IMR-90 (cell line): ENCODE results near the gene PARD3. TPM values are rescaled to one million over a fixed set of nuclear protein-coding genes. Genes with fewer than 3 reads are reported as not detected.

Source experiments
- ATAC-seq: fragments of 200-7000 bp; cut with Tn5 transposase; 2 replicates; pipeline ENCODE4 v1.9.1; 2020; ENCODE audit warnings: low read depth, mild to moderate bottlenecking, moderate library complexity
- BruUV-seq: library from RNA; stranded (reverse); fragments of 400-500 nt; replicated peaks from 2 replicates; lab custom pipeline; 2021; lab: Mats Ljungman, UMichigan
- CTCF ChIA-PET: fragments of 300-600 bp; formaldehyde crosslinking; extraction: SDS; loops from one replicate; lab custom pipeline; 2021; ENCODE audit warnings: antibody characterized with exemption; lab: Yijun Ruan, JAX
- POLR2A ChIA-PET: fragments of 300-600 bp; sonication (Branson Sonifier 250); formaldehyde crosslinking; loops from one replicate; lab custom pipeline; 2022; ENCODE audit warnings: antibody characterized with exemption; ENCODE audit not compliant: unreplicated experiment; lab: Charles Lee
- DNase-seq: peaks from one replicate; pipeline ENCODE4 v3.0.0; 2013
- H2AFZ ChIP-seq: replicated peaks from 2 replicates; pipeline ENCODE3; 2013; ENCODE audit warnings: low read length, mild to moderate bottlenecking; ENCODE audit not compliant: poor library complexity
- H2AK5ac ChIP-seq: 2 replicates; pipeline ENCODE4 v1.6.1; 2013; ENCODE audit warnings: low read depth, low read length, inconsistent platforms
- H2AK9ac ChIP-seq: replicated peaks from 2 replicates; pipeline ENCODE3; 2013; ENCODE audit warnings: mild to moderate bottlenecking, low read depth, low read length, moderate library complexity; ENCODE audit not compliant: poor library complexity
- H2BK120ac ChIP-seq: 2 replicates; pipeline ENCODE4 v1.6.1; 2013; ENCODE audit warnings: low read depth, low read length, inconsistent platforms
- H2BK15ac ChIP-seq: 3 replicates; pipeline ENCODE4 v1.6.1; 2013; ENCODE audit warnings: low read depth, low read length, inconsistent platforms
- H2BK20ac ChIP-seq: 2 replicates; pipeline ENCODE4 v1.6.1; 2013; ENCODE audit warnings: low read depth, mild to moderate bottlenecking, inconsistent platforms, low read length, moderate library complexity
- H2BK5ac ChIP-seq: 2 replicates; pipeline ENCODE4 v1.6.1; 2013; ENCODE audit warnings: mild to moderate bottlenecking, low read depth, low read length, inconsistent platforms; ENCODE audit not compliant: poor library complexity, severe bottlenecking
- H3K14ac ChIP-seq: replicated peaks from 2 replicates; pipeline ENCODE4 v1.6.1; 2013; ENCODE audit warnings: low read depth, low read length, inconsistent platforms
- H3K18ac ChIP-seq: 2 replicates; pipeline ENCODE4 v1.6.1; 2013; ENCODE audit warnings: low read depth, low read length, control low read depth
- H3K23ac ChIP-seq: 2 replicates; pipeline ENCODE4 v1.6.1; 2013; ENCODE audit warnings: low read depth, low read length, inconsistent platforms
- H3K27ac ChIP-seq: 2 replicates; pipeline ENCODE4 v1.5.1; 2013; ENCODE audit warnings: mild to moderate bottlenecking, control low read depth, low read length; ENCODE audit not compliant: insufficient read depth
- H3K27me3 ChIP-seq: 2 replicates; pipeline ENCODE4 v1.6.1; 2013; ENCODE audit warnings: low read length; ENCODE audit not compliant: control insufficient read depth, insufficient read depth
- H3K36me3 ChIP-seq: 2 replicates; pipeline ENCODE4 v1.6.1; 2013; ENCODE audit warnings: low read length, mixed read lengths; ENCODE audit not compliant: control insufficient read depth, insufficient read depth
- H3K4ac ChIP-seq: 2 replicates; pipeline ENCODE4 v1.6.1; 2013; ENCODE audit warnings: low read depth, low read length, inconsistent platforms
- H3K4me1 ChIP-seq: 2 replicates; pipeline ENCODE4 v1.6.1; 2013; ENCODE audit warnings: low read length, mixed read lengths; ENCODE audit not compliant: control insufficient read depth, insufficient read depth
- H3K4me2 ChIP-seq: 2 replicates; pipeline ENCODE4 v1.6.1; 2013; ENCODE audit warnings: low read depth, mild to moderate bottlenecking, control low read depth, low read length, moderate library complexity
- H3K4me3 ChIP-seq: 2 replicates; pipeline ENCODE4 v1.5.1; 2013; ENCODE audit warnings: low read depth, mild to moderate bottlenecking, control low read depth, low read length, moderate library complexity; ENCODE audit not compliant: insufficient read depth
- H3K56ac ChIP-seq: 2 replicates; pipeline ENCODE4 v1.6.1; 2013; ENCODE audit warnings: low read length, inconsistent platforms; ENCODE audit not compliant: insufficient read depth; ENCODE audit errors: extremely low read depth
- H3K79me1 ChIP-seq, 2 experiments: 2 replicates each; pipeline ENCODE4 v1.6.1; 2013; ENCODE audit warnings: low read length in 2 of 2, inconsistent platforms in 1 of 2, low read depth in 1 of 2
- H3K9ac ChIP-seq: 2 replicates; pipeline ENCODE4 v1.6.1; 2013; ENCODE audit warnings: low read depth, low read length, control low read depth
- H3K9me1 ChIP-seq: 2 replicates; pipeline ENCODE4 v1.6.1; 2013; ENCODE audit warnings: low read length, inconsistent platforms; ENCODE audit not compliant: insufficient read depth
- H3K9me3 ChIP-seq: 2 replicates; pipeline ENCODE4 v1.6.1; 2013; ENCODE audit warnings: low read length; ENCODE audit not compliant: control insufficient read depth, insufficient read depth
- H4K20me1 ChIP-seq: 2 replicates; pipeline ENCODE4 v1.6.1; 2013; ENCODE audit warnings: low read length, inconsistent platforms; ENCODE audit not compliant: insufficient read depth
- H4K5ac ChIP-seq: 2 replicates; pipeline ENCODE4 v1.6.1; 2013; ENCODE audit warnings: mild to moderate bottlenecking, low read depth, low read length, control low read depth
- H4K8ac ChIP-seq, 2 experiments: 2 replicates each; pipeline ENCODE4 v1.6.1; 2013; ENCODE audit warnings: low read depth in 2 of 2, low read length in 2 of 2, control low read depth in 1 of 2, inconsistent platforms in 1 of 2
- H4K91ac ChIP-seq: 2 replicates; pipeline ENCODE4 v1.6.1; 2013; ENCODE audit warnings: low read depth, low read length, inconsistent platforms; ENCODE audit not compliant: insufficient read depth
- BHLHE40 ChIP-seq: fragments of 150-350 bp; IDR thresholded peaks from 2 replicates; pipeline ENCODE4 v1.6.1; 2016; ENCODE audit warnings: mild to moderate bottlenecking, low read depth, low read length
- CEBPB ChIP-seq: IDR thresholded peaks from 2 replicates; pipeline ENCODE4 v1.6.1; 2012; ENCODE audit warnings: low read depth, low read length, improper control_type of control experiment
- CHD1 ChIP-seq: IDR thresholded peaks from 2 replicates; pipeline ENCODE4 v1.6.1; 2012; ENCODE audit warnings: low read depth, low read length, improper control_type of control experiment
- CTCF ChIP-seq: conservative IDR thresholded peaks from 2 replicates; pipeline ENCODE4 v1.5.1; 2012; ENCODE audit warnings: mild to moderate bottlenecking, low read depth, low read length, improper control_type of control experiment
- FOS ChIP-seq: fragments of 150-350 bp; IDR thresholded peaks from 2 replicates; pipeline ENCODE4 v1.6.1; 2016; ENCODE audit warnings: low read depth, low read length
- MAFK ChIP-seq: IDR thresholded peaks from 2 replicates; pipeline ENCODE4 v1.6.1; 2012; ENCODE audit warnings: low read depth, low read length, improper control_type of control experiment
- MAZ ChIP-seq: IDR thresholded peaks from 2 replicates; pipeline ENCODE4 v1.6.1; 2012; ENCODE audit warnings: low read depth, mild to moderate bottlenecking, low read length, improper control_type of control experiment, moderate library complexity, borderline replicate concordance
- MXI1 ChIP-seq: IDR thresholded peaks from 2 replicates; pipeline ENCODE4 v1.6.1; 2012; ENCODE audit warnings: low read depth, mild to moderate bottlenecking, low read length, moderate library complexity, borderline replicate concordance
- NFE2L2 ChIP-seq: fragments of 150-350 bp; IDR thresholded peaks from 2 replicates; pipeline ENCODE4 v1.6.1; 2016; ENCODE audit warnings: low read depth, mild to moderate bottlenecking, low read length
- POLR2A ChIP-seq: IDR thresholded peaks from 2 replicates; pipeline ENCODE4 v1.6.1; 2012; ENCODE audit warnings: mild to moderate bottlenecking, low read depth, low read length
- RAD21 ChIP-seq: IDR thresholded peaks from 2 replicates; pipeline ENCODE4 v1.6.1; 2012; ENCODE audit warnings: low read length, improper control_type of control experiment
- RCOR1 ChIP-seq: IDR thresholded peaks from 2 replicates; pipeline ENCODE4 v1.6.1; 2012; ENCODE audit warnings: mild to moderate bottlenecking, low read length, improper control_type of control experiment; ENCODE audit not compliant: insufficient replicate concordance
- RFX5 ChIP-seq: IDR thresholded peaks from 2 replicates; pipeline ENCODE4 v1.8.0; 2012; ENCODE audit warnings: low read depth, mild to moderate bottlenecking, low read length, moderate library complexity
- SMC3 ChIP-seq: fragments of 150-350 bp; IDR thresholded peaks from 2 replicates; pipeline ENCODE4 v1.6.1; 2016; ENCODE audit warnings: low read depth, mild to moderate bottlenecking, antibody characterized with exemption, low read length, moderate library complexity
- WGBS, 2 experiments: methylation state at CpG; one replicate each; pipeline versions ENCODE4 v1.1.5 to v1.1.7; 2013; ENCODE audit warnings: missing lambda C conversion rate in 2 of 2; ENCODE audit not compliant: insufficient read length in 1 of 2; ENCODE audit errors: extremely low coverage in 2 of 2; 5-methylcytosine and 5-hydroxymethylcytosine counted together
- dilution Hi-C: fragments of 300-500 bp; cut with HindIII; formaldehyde crosslinking; loops from one replicate; pipeline ENCODE4 v1.14.3; 2018; ENCODE audit warnings: low sequenced_read_pairs; ENCODE audit not compliant: unreplicated experiment
- in situ Hi-C: fragments of 300-500 bp; cut with MboI; formaldehyde crosslinking; loops from 3 replicates; pipeline ENCODE4 v1.14.3; 2019; ENCODE audit warnings: low sequenced_read_pairs, inconsistent platforms, mixed read lengths
- intact Hi-C: fragments of 100-400 bp; cut with micrococcal nuclease; formaldehyde crosslinking; loops from 2 replicates; pipeline ENCODE4 v1.10.0; 2022
- polyA plus RNA-seq, 3 experiments: library from polyadenylated mRNA; depleted of rRNA; stranded (reverse); fragments of >200 nt; gene quantifications; 2 replicates each; pipeline ENCODE4 v1.2.3, GENCODE V29; 2012; ENCODE audit warnings: low replicate concordance in 1 of 3
- total RNA-seq: library from RNA; depleted of rRNA; stranded (reverse); fragments of >200 nt; gene quantifications from 2 replicates; pipeline ENCODE4 v1.2.3, GENCODE V29; 2012
- TF ChIP-seq, protein P1 (sequence below): fragments of 150-350 bp; IDR thresholded peaks from 2 replicates; pipeline ENCODE4 v1.6.1; 2017; ENCODE audit warnings: mild to moderate bottlenecking, antibody characterized with exemption, low read length, low read depth
- TF ChIP-seq, protein P2 (sequence below): fragments of 150-350 bp; IDR thresholded peaks from 2 replicates; pipeline ENCODE4 v1.6.1; 2016; ENCODE audit warnings: low read depth, mild to moderate bottlenecking, low read length, moderate library complexity, borderline replicate concordance

Gene PARD3
- total and polyA plus RNA-seq, 2 of the 4 experiments (the other 2 are of a cell fraction) = 14.6 to 37.5 TPM

DNA sequence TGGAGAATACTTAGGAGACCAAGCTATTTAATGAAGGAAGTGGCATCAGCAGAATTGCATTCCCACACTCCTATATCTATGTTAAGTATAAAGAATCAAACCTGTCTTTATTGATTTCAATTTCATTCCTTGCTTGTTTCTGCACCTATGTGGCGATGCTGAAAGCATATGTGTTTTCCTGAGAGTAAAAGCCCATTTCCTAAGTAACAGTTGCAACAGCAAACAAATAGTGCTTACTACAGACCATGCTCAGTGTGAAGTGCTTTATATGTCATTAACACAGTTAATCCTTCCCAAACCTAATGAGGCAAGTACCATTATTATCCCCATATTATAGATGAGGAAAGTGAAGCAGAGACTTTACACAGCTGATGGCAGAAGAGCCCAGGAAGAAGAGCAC is 552.1 kb downstream of the PARD3 start:
- no peak for DNase-seq
- ATAC-seq = no peak

More for the DNA sequence above, 552.1 kb downstream of the PARD3 start:
- intact Hi-C loops = no loop called here
- TF ChIP-seq FOS (no peak), RFX5 (no peak), POLR2A (no peak), NFE2L2 (no peak), MAZ (no peak), MAFK (no peak), CTCF (no peak), BHLHE40 (no peak), CEBPB (no peak), RAD21 (no peak), SMC3 (no peak), CHD1 (no peak), MXI1 (no peak), RCOR1 (no peak)
- TF ChIP-seq, protein P1, sequence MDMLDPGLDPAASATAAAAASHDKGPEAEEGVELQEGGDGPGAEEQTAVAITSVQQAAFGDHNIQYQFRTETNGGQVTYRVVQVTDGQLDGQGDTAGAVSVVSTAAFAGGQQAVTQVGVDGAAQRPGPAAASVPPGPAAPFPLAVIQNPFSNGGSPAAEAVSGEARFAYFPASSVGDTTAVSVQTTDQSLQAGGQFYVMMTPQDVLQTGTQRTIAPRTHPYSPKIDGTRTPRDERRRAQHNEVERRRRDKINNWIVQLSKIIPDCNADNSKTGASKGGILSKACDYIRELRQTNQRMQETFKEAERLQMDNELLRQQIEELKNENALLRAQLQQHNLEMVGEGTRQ = no peak
- TF ChIP-seq, protein P2, sequence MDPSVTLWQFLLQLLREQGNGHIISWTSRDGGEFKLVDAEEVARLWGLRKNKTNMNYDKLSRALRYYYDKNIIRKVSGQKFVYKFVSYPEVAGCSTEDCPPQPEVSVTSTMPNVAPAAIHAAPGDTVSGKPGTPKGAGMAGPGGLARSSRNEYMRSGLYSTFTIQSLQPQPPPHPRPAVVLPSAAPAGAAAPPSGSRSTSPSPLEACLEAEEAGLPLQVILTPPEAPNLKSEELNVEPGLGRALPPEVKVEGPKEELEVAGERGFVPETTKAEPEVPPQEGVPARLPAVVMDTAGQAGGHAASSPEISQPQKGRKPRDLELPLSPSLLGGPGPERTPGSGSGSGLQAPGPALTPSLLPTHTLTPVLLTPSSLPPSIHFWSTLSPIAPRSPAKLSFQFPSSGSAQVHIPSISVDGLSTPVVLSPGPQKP = no peak
- no peak overlapping the region for H2BK20ac ChIP-seq
- no peak overlapping the region for H3K27ac ChIP-seq
- no peak overlapping the region for H2AK5ac ChIP-seq
- no peaks in the 10 kb centered on the region for H3K9me1 ChIP-seq
- H4K20me1 ChIP-seq = no peaks in the 10 kb centered on the region
- peaks cover 5% of the 10 kb centered on the region for H3K9me3 ChIP-seq
- no peak overlapping the region for H2BK15ac ChIP-seq
- no peak overlapping the region for H3K18ac ChIP-seq
- POLR2A ChIA-PET = no interaction called here
- H3K4me3 ChIP-seq = no peak overlapping the region
- no peak overlapping the region for H3K4me2 ChIP-seq
- no peak overlapping the region for H4K8ac ChIP-seq
- in situ Hi-C loops = no loop called here
- H3K56ac ChIP-seq = no peak overlapping the region
- no peak overlapping the region for H2BK5ac ChIP-seq
- no peaks in the 10 kb centered on the region for H3K4me1 ChIP-seq
- no peak overlapping the region for H3K23ac ChIP-seq
- CTCF ChIA-PET = no interaction called here
- H4K91ac ChIP-seq = no peak overlapping the region
- WGBS, 2 experiments = no CpG with 5 or more reads among the region's 1 CpG
- BruUV-seq = no TSS peak
- no peaks in the 10 kb centered on the region for H3K79me1 ChIP-seq
- no peaks in the 10 kb centered on the region for H3K27me3 ChIP-seq
- no peak overlapping the region for H3K9ac ChIP-seq
- H2BK120ac ChIP-seq = no peak overlapping the region
- no peaks in the 10 kb centered on the region for H3K36me3 ChIP-seq
- dilution Hi-C loops = no loop called here
- H3K14ac ChIP-seq = no peak overlapping the region
- H4K5ac ChIP-seq = no peak overlapping the region
- H2AK9ac ChIP-seq = no peak overlapping the region
- H3K4ac ChIP-seq = no peak overlapping the region
- no peak overlapping the region for H2AFZ ChIP-seq
